ENCODE data around the gene METTL23.
"Not testable (repeated sequence)": the region's sequence is repeated elsewhere in the genome, so short reads cannot be mapped to it uniquely, and the experiment has no call there.

The METTL23 gene

GRCh38 chr17:76734080-76734840 lies 7.6 kb downstream of the METTL23 start:
- DNase-seq: no peak

GRCh38 chr17:76735006-76735405 lies 8.4 kb downstream of the METTL23 start:
- DNase-seq: no peak

GRCh38 chr17:76735586-76736348 lies 9.1 kb downstream of the METTL23 start:
- peak in 2 of 51 donors; percentile 53 to 69 for DNase-seq

GRCh38 chr17:76736349-76737081 lies 9.9 kb downstream of the METTL23 start:
- peak in 49 of 51 donors; percentile 16 to 79 (median 61) for DNase-seq

- DNase-seq: peak; percentile 88 to 99 (median 97)
Measured at GRCh38 chr17:76737082-76737675, 10.5 kb downstream of the METTL23 start, which contains the start of gene SRSF2. Gene SRSF2, minus strand, starts transcription at chr17:76737331. Its CDS starts 171 bp downstream, at chr17:76737160.

GRCh38 chr17:76737676-76738467 lies 11.2 kb downstream of the METTL23 start, which contains the start of gene MFSD11:
Gene MFSD11, plus strand, starts transcription at chr17:76738119. Its CDS starts 234 bp downstream, at chr17:76738353.
- peak in 50 of 51 donors; percentile 67 to 99 (median 91) for DNase-seq

GRCh38 chr17:76738468-76738850 lies 11.8 kb downstream of the METTL23 start:
- DNase-seq: no peak

- DNase-seq: not testable (repeated sequence)
Measured at GRCh38 chr17:76739568-76740115, 13.0 kb downstream of the METTL23 start.

GRCh38 chr17:76740329-76741118 lies 13.9 kb downstream of the METTL23 start:
- DNase-seq: no peak

GRCh38 chr17:76742958-76743357 lies 16.3 kb downstream of the METTL23 start:
- DNase-seq: no peak

GRCh38 chr17:76744747-76745146 lies 18.1 kb downstream of the METTL23 start:
- DNase-seq: no peak

GRCh38 chr17:76745785-76746184 lies 19.1 kb downstream of the METTL23 start:
- DNase-seq: not testable (repeated sequence)

GRCh38 chr17:76747716-76748363 lies 21.2 kb downstream of the METTL23 start:
- peak in 2 of 51 donors; percentile 4 to 32 for DNase-seq

GRCh38 chr17:76748657-76749056 lies 22.0 kb downstream of the METTL23 start:
- no peak for DNase-seq

- DNase-seq: no peak
Measured at GRCh38 chr17:76751416-76751993, 24.9 kb downstream of the METTL23 start.

- no peak for DNase-seq
Measured at GRCh38 chr17:76752006-76752405, 25.4 kb downstream of the METTL23 start.

GRCh38 chr17:76753061-76753961 lies 26.7 kb downstream of the METTL23 start:
- no peak for DNase-seq
